Measurements from ENCODE around the gene RASGEF1B. TPM values are rescaled to one million over a fixed set of nuclear protein-coding genes. Genes with fewer than 3 reads are reported as not detected.
A peak's percentile ranks its signal among the peaks of the same experiment; 100 is the strongest.

The RASGEF1B gene
- total and polyA plus RNA-seq, 9 of the 15 experiments (the other 6 are each of a cell fraction or from before 2014, with no cell fraction given) = 0.04 to 0.57 (median 0.22) TPM

DNA sequence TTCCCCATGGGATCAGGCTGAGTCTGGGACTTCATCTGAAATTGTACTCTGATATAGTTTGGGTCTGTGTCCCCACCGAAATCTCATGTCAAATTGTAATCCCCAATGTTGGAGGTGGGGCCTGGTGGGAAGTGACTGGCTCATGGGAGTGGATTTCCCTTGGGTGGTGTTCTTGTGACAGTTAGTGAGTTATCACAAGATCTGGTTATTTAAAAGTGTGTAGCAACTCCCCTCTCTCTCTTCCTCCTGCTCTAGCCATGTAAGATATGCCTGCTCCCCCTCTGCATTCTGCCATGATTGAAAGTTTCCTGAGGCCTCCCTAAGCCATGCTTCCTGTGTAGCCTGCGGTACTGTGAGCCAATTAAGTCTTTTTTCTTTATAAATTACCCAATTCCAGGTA lies 61.0 kb downstream of the RASGEF1B start (continued):
- TF ChIP-seq, protein P1, sequence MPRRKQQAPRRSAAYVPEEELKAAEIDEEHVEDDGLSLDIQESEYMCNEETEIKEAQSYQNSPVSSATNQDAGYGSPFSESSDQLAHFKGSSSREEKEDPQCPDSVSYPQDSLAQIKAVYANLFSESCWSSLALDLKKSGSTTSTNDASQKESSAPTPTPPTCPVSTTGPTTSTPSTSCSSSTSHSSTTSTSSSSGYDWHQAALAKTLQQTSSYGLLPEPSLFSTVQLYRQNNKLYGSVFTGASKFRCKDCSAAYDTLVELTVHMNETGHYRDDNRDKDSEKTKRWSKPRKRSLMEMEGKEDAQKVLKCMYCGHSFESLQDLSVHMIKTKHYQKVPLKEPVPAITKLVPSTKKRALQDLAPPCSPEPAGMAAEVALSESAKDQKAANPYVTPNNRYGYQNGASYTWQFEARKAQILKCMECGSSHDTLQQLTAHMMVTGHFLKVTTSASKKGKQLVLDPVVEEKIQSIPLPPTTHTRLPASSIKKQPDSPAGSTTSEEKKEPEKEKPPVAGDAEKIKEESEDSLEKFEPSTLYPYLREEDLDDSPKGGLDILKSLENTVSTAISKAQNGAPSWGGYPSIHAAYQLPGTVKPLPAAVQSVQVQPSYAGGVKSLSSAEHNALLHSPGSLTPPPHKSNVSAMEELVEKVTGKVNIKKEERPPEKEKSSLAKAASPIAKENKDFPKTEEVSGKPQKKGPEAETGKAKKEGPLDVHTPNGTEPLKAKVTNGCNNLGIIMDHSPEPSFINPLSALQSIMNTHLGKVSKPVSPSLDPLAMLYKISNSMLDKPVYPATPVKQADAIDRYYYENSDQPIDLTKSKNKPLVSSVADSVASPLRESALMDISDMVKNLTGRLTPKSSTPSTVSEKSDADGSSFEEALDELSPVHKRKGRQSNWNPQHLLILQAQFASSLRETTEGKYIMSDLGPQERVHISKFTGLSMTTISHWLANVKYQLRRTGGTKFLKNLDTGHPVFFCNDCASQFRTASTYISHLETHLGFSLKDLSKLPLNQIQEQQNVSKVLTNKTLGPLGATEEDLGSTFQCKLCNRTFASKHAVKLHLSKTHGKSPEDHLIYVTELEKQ (CRISPR knock-in tag; IDR thresholded peaks at IDR 0.05) = no peak
- TF ChIP-seq BCOR (IDR thresholded peaks at IDR 0.05) (no peak), GTF2F1 (IDR thresholded peaks at IDR 0.05; ENCODE audit: low read depth, low read length) (no peak), ZNF766 (CRISPR knock-in tag; conservative IDR thresholded peaks at IDR 0.05) (0 out of 2 replicates have a peak, but pooled peaks have one; percentile 24), CC2D1A (IDR thresholded peaks at IDR 0.05) (peak; percentile 43; the same call in 1 of the 2 replicates), IFI16 (CRISPR knock-in tag; IDR thresholded peaks at IDR 0.05) (no peak), ZNF175 (CRISPR knock-in tag; IDR thresholded peaks at IDR 0.05; ENCODE audit: low read depth) (no peak)
- TF ChIP-seq, protein P2, sequence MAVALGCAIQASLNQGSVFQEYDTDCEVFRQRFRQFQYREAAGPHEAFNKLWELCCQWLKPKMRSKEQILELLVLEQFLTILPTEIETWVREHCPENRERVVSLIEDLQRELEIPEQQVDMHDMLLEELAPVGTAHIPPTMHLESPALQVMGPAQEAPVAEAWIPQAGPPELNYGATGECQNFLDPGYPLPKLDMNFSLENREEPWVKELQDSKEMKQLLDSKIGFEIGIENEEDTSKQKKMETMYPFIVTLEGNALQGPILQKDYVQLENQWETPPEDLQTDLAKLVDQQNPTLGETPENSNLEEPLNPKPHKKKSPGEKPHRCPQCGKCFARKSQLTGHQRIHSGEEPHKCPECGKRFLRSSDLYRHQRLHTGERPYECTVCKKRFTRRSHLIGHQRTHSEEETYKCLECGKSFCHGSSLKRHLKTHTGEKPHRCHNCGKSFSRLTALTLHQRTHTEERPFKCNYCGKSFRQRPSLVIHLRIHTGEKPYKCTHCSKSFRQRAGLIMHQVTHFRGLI (CRISPR knock-in tag; IDR thresholded peaks at IDR 0.05) = no peak
- TF ChIP-seq, protein P3, sequence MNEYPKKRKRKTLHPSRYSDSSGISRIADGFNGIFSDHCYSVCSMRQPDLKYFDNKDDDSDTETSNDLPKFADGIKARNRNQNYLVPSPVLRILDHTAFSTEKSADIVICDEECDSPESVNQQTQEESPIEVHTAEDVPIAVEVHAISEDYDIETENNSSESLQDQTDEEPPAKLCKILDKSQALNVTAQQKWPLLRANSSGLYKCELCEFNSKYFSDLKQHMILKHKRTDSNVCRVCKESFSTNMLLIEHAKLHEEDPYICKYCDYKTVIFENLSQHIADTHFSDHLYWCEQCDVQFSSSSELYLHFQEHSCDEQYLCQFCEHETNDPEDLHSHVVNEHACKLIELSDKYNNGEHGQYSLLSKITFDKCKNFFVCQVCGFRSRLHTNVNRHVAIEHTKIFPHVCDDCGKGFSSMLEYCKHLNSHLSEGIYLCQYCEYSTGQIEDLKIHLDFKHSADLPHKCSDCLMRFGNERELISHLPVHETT (CRISPR knock-in tag; conservative IDR thresholded peaks at IDR 0.05 in 1 of 2, IDR thresholded peaks at IDR 0.05 in 1 of 2) = 0 out of 4 replicates have a peak, but pooled peaks of 1 of the 2 experiments have one; percentile 46
- TF ChIP-seq, protein P4, sequence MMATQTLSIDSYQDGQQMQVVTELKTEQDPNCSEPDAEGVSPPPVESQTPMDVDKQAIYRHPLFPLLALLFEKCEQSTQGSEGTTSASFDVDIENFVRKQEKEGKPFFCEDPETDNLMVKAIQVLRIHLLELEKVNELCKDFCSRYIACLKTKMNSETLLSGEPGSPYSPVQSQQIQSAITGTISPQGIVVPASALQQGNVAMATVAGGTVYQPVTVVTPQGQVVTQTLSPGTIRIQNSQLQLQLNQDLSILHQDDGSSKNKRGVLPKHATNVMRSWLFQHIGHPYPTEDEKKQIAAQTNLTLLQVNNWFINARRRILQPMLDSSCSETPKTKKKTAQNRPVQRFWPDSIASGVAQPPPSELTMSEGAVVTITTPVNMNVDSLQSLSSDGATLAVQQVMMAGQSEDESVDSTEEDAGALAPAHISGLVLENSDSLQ (IDR thresholded peaks at IDR 0.05) = 0 out of 2 replicates have a peak, but pooled peaks have one; percentile 20

Measured in K562 (cell line).